HG03280 (cell line): ENCODE results near the gene RHCG.
"Not testable (repeated sequence)": the region's sequence is repeated elsewhere in the genome, so short reads cannot be mapped to it uniquely, and the experiment has no call there.

ENCODE experiments used
- ATAC-seq: cut with Tn5 transposase; IDR thresholded peaks from one replicate; pipeline ENCODE4 v1.9.1; 2021; ENCODE audit warnings: mild to moderate bottlenecking, moderate library complexity; ENCODE audit not compliant: unreplicated experiment

The RHCG gene

GRCh38 chr15:89479173-89479572, 17.2 kb downstream of the RHCG start:
- ATAC-seq = no peak

GRCh38 chr15:89477411-89478242, 18.8 kb downstream of the RHCG start:
- no peak for ATAC-seq

- no peak for ATAC-seq
These were observed 20.7 kb downstream of the RHCG start for GRCh38 chr15:89475661-89476060.

- ATAC-seq = peak; percentile 66
These were observed 23.6 kb downstream of the RHCG start for GRCh38 chr15:89472785-89473256.

GRCh38 chr15:89469426-89470096, 26.8 kb downstream of the RHCG start:
- ATAC-seq = no peak

- ATAC-seq = not testable (repeated sequence)
These were observed 27.6 kb downstream of the RHCG start for GRCh38 chr15:89468813-89469212.

- ATAC-seq = no peak
These were observed 33.3 kb downstream of the RHCG start for GRCh38 chr15:89463113-89463512.

GRCh38 chr15:89462198-89462912, 34.0 kb downstream of the RHCG start:
- ATAC-seq = no peak

GRCh38 chr15:89461386-89461785, 35.0 kb downstream of the RHCG start:
- ATAC-seq = no peak

- ATAC-seq = no peak
These were observed 36.3 kb downstream of the RHCG start for GRCh38 chr15:89460048-89460447.

GRCh38 chr15:89459271-89460038, 36.9 kb downstream of the RHCG start:
- no peak for ATAC-seq

- no peak for ATAC-seq
These were observed 37.9 kb downstream of the RHCG start for GRCh38 chr15:89458440-89458839.

GRCh38 chr15:89457086-89457485, 39.3 kb downstream of the RHCG start:
- no peak for ATAC-seq

- ATAC-seq = no peak
These were observed 40.8 kb downstream of the RHCG start for GRCh38 chr15:89455535-89455934.

GRCh38 chr15:89452330-89452836, 44.0 kb downstream of the RHCG start:
- no peak for ATAC-seq

- ATAC-seq = no peak
These were observed 44.5 kb downstream of the RHCG start for GRCh38 chr15:89451846-89452245.

GRCh38 chr15:89450076-89451006, 46.0 kb downstream of the RHCG start:
- no peak for ATAC-seq

- ATAC-seq = no peak
These were observed 47.6 kb downstream of the RHCG start for GRCh38 chr15:89448825-89449224.

- ATAC-seq = no peak
These were observed 48.7 kb downstream of the RHCG start for GRCh38 chr15:89447676-89448075.
